Stomach (tissue), 9 donors: Measurements from ENCODE around the gene GCNT1. TPM values are rescaled to one million over a fixed set of nuclear protein-coding genes. Genes with fewer than 3 reads are reported as not detected.

Source experiments
- DNase-seq, 2 donors: peaks; one replicate each; pipeline versions ENCODE4 v3.0.0 to v3.0.0-alpha.2; 2013 to 2019
- H3K27ac ChIP-seq, 5 donors: fragments of 200-600 bp in 4 of 5; sonication (generic) in 4 of 5; one replicate each; pipeline ENCODE4 v1.5.1; 2013 to 2019; ENCODE audit warnings: mild to moderate bottlenecking in 1 of 5, moderate library complexity in 1 of 5
- H3K27me3 ChIP-seq, 3 donors: fragments of 200-600 bp; sonication (generic); one replicate each; pipeline ENCODE4 v1.5.1; 2017 to 2019; ENCODE audit warnings: mixed run types in 1 of 3
- H3K36me3 ChIP-seq, 4 donors: fragments of 200-600 bp; sonication (generic); 1 replicate in 3 of 4; 2 replicates in 1 of 4; pipeline ENCODE4 v1.5.1; 2016 to 2019
- H3K4me1 ChIP-seq, 4 donors: fragments of 200-600 bp; sonication (generic); one replicate each; pipeline ENCODE4 v1.5.1; 2016 to 2019
- H3K4me3 ChIP-seq, 4 donors: fragments of 200-600 bp; sonication (generic) in 3 of 4; one replicate each; pipeline ENCODE4 v1.5.1; 2016 to 2019; ENCODE audit warnings: mild to moderate bottlenecking in 1 of 4
- H3K9me3 ChIP-seq, 4 donors: fragments of 200-600 bp; sonication (generic); one replicate each; pipeline ENCODE4 v1.5.1; 2016 to 2019
- CTCF ChIP-seq, 7 experiments: fragments of 450-650 bp in 4 of 7; fragments of 200-600 bp in 3 of 7; sonication (generic) in 3 of 7; IDR thresholded peaks; one replicate each; pipeline ENCODE4 v1.5.1; 2016 to 2019; ENCODE audit warnings: antibody characterized with exemption in 7 of 7, control low read depth in 2 of 7, mild to moderate bottlenecking in 1 of 7
- EP300 ChIP-seq: sonication (generic); formaldehyde crosslinking; IDR thresholded peaks from one replicate; pipeline ENCODE4 v1.6.1; 2017; ENCODE audit warnings: antibody characterized with exemption
- POLR2A ChIP-seq, 4 donors: fragments of 450-650 bp; IDR thresholded peaks; one replicate each; pipeline ENCODE4 v1.6.1; 2016; ENCODE audit warnings: antibody characterized with exemption in 4 of 4, control low read depth in 2 of 4, mild to moderate bottlenecking in 1 of 4, moderate library complexity in 1 of 4
- POLR2AphosphoS5 ChIP-seq, 3 donors: sonication (generic); formaldehyde crosslinking; IDR thresholded peaks; one replicate each; pipeline ENCODE4 v1.6.1; 2016; ENCODE audit warnings: antibody characterized with exemption in 3 of 3
- WGBS, 5 donors: extraction: QIAGEN DNeasy Blood & Tissue Kit in 3 of 5; methylation state at CpG; one replicate each; pipeline versions ENCODE4 v1.1.5 to v1.1.7; 2013 to 2018; 5-methylcytosine and 5-hydroxymethylcytosine counted together
- intact Hi-C: fragments of 100-400 bp; cut with DNase I; formaldehyde crosslinking; loops from one replicate; pipeline ENCODE4 v1.15.1; 2023; ENCODE audit warnings: low total_unique reads
- polyA plus RNA-seq, 3 donors: library from polyadenylated mRNA; stranded (reverse); fragments of 200-250 nt; gene quantifications; one replicate each; pipeline ENCODE4 v1.2.3, GENCODE V29; 2013
- total RNA-seq, 5 donors: library from RNA; depleted of rRNA; stranded (reverse); fragments of >200 nt; gene quantifications; one replicate each; pipeline versions ENCODE4 v1.1.0 to v1.2.3, GENCODE V29; 2014 to 2016
- donor health status: healthy with polysubstance abuse.
- donor health status: Bipolar disorder and iron deficiency.
- donor health status: healthy.

The GCNT1 gene
- total and polyA plus RNA-seq, 8 donors: 3.1 to 136 (median 11.6) TPM

- Histone ChIP-seq H3K36me3 (no peaks in the 10 kb centered on the region), H3K4me1 (peaks cover 0 to 55% (median 42%) of the 10 kb centered on the region in 4 donors), H3K4me3 (no peak overlapping the region), H3K27ac (peak overlapping the region in 1 of 5 donors; percentile 29), H3K27me3 (no peaks in the 10 kb centered on the region), H3K9me3 (no peaks in the 10 kb centered on the region)
- intact Hi-C loops: no loop called here
- no peak for DNase-seq
- TF ChIP-seq POLR2A (IDR thresholded peaks at IDR 0.05) (no peak), EP300 (no peak), CTCF (IDR thresholded peaks at IDR 0.05) (no peak), POLR2AphosphoS5 (IDR thresholded peaks at IDR 0.05) (no peak)
- 55 to 75% (median 66%) methylated on average over 4 of the region's 4 CpGs for WGBS, 5 donors
Observed at GRCh38 chr9:76463211-76463610, 4.2 kb downstream of the GCNT1 start.

GRCh38 chr9:76464706-76465105 lies 5.7 kb downstream of the GCNT1 start:
- no peaks in the 10 kb centered on the region for H3K9me3 ChIP-seq
- H3K27ac ChIP-seq: peak overlapping the region in 1 of 5 donors; percentile 21
- WGBS, 5 donors: 89 to 100% (median 100%) methylated on average over 1 of the region's 1 CpG
- TF ChIP-seq EP300: no peak
- TF ChIP-seq POLR2A (IDR thresholded peaks at IDR 0.05): no peak
- TF ChIP-seq POLR2AphosphoS5 (IDR thresholded peaks at IDR 0.05): no peak
- TF ChIP-seq CTCF (IDR thresholded peaks at IDR 0.05): no peak
- peaks cover 0 to 4% (median 0%) of the 10 kb centered on the region in 4 donors for H3K36me3 ChIP-seq
- peaks cover 0 to 48% (median 32%) of the 10 kb centered on the region in 4 donors for H3K4me1 ChIP-seq
- DNase-seq: no peak
- intact Hi-C loops: no loop called here
- H3K4me3 ChIP-seq: no peak overlapping the region
- H3K27me3 ChIP-seq: no peaks in the 10 kb centered on the region

GRCh38 chr9:76465442-76466298 lies 6.7 kb downstream of the GCNT1 start:
- no peak overlapping the region for H3K4me3 ChIP-seq
- DNase-seq: no peak
- 63 to 75% (median 74%) methylated on average over 8 of the region's 8 CpGs for WGBS, 5 donors
- peaks cover 0 to 39% (median 27%) of the 10 kb centered on the region in 4 donors for H3K4me1 ChIP-seq
- intact Hi-C loops: no loop called here
- H3K9me3 ChIP-seq: no peaks in the 10 kb centered on the region
- H3K27me3 ChIP-seq: no peaks in the 10 kb centered on the region
- peak overlapping the region in 1 of 5 donors; percentile 21 for H3K27ac ChIP-seq
- peaks cover 0 to 4% (median 0%) of the 10 kb centered on the region in 4 donors for H3K36me3 ChIP-seq
- TF ChIP-seq POLR2AphosphoS5 (IDR thresholded peaks at IDR 0.05) (no peak), EP300 (no peak), POLR2A (IDR thresholded peaks at IDR 0.05) (no peak), CTCF (IDR thresholded peaks at IDR 0.05) (no peak)

GRCh38 chr9:76466299-76466605 lies 7.3 kb downstream of the GCNT1 start:
- 66 to 85% (median 83%) methylated on average over 2 of the region's 2 CpGs for WGBS, 5 donors
- Histone ChIP-seq H3K27me3 (no peaks in the 10 kb centered on the region), H3K36me3 (peaks cover 0 to 4% (median 0%) of the 10 kb centered on the region in 4 donors), H3K4me3 (no peak overlapping the region), H3K4me1 (peaks cover 0 to 41% (median 27%) of the 10 kb centered on the region in 4 donors), H3K27ac (peak overlapping the region in 1 of 5 donors; percentile 3), H3K9me3 (no peaks in the 10 kb centered on the region)
- TF ChIP-seq EP300 (no peak), POLR2AphosphoS5 (IDR thresholded peaks at IDR 0.05) (no peak), CTCF (IDR thresholded peaks at IDR 0.05) (no peak), POLR2A (IDR thresholded peaks at IDR 0.05) (no peak)
- intact Hi-C loops: no loop called here
- no peak for DNase-seq
